ENCODE results near the gene SUFU.

Gene SUFU

DNA sequence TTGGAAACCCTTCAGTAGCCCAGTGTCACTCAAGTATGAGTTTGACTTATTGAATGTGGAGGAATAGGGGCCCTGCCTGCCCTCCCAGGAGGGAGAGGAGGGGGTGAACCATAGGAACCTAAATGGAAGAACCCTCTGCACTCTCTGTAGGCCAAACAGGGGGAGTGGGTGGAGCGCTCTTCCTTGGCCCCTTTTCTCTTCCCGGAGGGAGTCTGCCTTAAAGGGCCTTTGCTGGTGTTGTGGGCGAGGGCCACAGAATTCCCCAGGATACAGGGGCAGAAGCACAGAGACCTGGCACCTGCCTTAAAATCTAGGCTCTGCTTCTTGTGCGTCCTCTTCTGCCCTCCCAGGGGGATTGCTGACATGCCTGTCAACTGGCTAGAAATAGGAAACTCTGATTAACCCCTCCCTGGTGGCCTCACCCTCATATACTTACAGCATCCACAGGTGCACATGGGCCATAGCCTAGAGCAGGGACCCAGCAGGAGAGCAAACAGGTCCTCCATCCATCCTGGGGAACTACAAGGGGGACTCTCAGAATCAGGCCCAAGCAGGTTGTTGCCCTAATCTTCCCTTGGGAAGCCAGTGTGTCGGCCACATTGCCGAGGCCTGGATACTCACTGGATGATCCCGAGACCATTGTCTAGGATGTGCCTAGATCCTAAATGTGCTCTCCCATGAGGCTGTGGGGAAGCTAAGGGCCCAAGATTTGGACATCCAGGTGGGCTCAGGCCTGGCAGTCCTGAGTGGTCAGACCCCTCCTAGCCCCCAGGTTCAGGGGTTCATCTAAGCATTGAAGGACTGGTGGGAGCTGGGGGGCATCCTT, 143.9 kb downstream of the SUFU start:
- no peak overlapping the region for H3K4me3 ChIP-seq (ENCODE audit: low read depth, low read length)
- TF ChIP-seq, protein P1, sequence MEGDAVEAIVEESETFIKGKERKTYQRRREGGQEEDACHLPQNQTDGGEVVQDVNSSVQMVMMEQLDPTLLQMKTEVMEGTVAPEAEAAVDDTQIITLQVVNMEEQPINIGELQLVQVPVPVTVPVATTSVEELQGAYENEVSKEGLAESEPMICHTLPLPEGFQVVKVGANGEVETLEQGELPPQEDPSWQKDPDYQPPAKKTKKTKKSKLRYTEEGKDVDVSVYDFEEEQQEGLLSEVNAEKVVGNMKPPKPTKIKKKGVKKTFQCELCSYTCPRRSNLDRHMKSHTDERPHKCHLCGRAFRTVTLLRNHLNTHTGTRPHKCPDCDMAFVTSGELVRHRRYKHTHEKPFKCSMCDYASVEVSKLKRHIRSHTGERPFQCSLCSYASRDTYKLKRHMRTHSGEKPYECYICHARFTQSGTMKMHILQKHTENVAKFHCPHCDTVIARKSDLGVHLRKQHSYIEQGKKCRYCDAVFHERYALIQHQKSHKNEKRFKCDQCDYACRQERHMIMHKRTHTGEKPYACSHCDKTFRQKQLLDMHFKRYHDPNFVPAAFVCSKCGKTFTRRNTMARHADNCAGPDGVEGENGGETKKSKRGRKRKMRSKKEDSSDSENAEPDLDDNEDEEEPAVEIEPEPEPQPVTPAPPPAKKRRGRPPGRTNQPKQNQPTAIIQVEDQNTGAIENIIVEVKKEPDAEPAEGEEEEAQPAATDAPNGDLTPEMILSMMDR (IDR thresholded peaks at IDR 0.05; ENCODE audit: control insufficient read depth, extremely low read depth, insufficient read depth), result no peak
- DNase-seq (ENCODE audit: low read depth), result no peak

- H3K4me3 ChIP-seq (ENCODE audit: low read depth, low read length), result no peak overlapping the region
- TF ChIP-seq, protein P1 (IDR thresholded peaks at IDR 0.05; ENCODE audit: control insufficient read depth, extremely low read depth, insufficient read depth), result no peak
- DNase-seq (ENCODE audit: low read depth), result no peak
Observed at GRCh38 chr10:102648269-102648888, 144.6 kb downstream of the SUFU start.

DNA sequence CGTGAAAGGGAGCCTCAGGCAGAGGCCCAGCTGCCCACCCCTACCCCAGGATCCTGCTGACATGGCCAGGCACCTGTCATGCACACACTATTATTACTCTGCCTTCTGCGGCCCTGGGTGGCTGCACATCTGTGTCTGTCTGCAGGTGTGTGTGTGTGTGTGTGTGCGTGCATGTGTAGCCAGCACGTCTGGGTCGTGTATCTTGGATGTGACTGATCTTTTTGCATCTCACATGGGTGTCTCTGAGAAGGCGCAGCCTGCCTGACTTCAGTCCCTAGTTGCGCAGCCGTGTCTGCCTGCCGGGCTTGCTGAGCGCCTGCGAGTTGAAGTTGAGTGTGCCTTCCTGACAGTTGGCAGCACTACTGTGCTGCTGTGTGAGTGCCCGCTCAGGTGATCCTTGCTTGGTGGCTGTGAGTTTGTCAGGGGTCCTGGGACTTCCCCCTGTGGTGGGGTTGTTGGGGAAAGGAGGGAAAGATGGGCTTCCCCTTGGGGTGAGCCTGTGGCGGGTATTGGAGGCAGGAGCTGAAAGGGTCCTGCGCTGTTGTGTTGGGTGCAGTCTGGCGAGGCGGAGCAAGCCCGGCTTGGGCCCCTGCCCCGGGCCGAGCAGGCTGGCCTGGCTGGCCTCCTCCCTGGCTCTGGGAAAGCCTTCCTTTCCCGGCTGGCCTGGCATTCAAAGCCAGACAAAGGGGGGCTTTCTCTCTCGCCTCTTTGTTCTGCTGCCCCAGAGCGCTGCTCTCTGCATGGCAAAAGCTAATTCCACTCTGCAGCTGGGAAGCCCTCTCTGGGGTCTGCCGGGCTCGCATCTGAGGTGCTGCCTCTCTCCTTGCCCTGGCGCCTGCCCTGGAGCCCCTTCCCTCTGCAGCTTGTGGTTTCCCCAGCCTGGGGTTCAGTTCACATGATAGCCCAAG, 145.4 kb downstream of the SUFU start:
- TF ChIP-seq, protein P1 (IDR thresholded peaks at IDR 0.05; ENCODE audit: control insufficient read depth, extremely low read depth, insufficient read depth), result no peak

GRCh38 chr10:102649797-102650654, 146.3 kb downstream of the SUFU start:
- no peak for DNase-seq (ENCODE audit: low read depth)
- TF ChIP-seq, protein P1 (IDR thresholded peaks at IDR 0.05; ENCODE audit: control insufficient read depth, extremely low read depth, insufficient read depth), result no peak
- no peak overlapping the region for H3K4me3 ChIP-seq (ENCODE audit: low read depth, low read length)

More for the DNA sequence above, 145.4 kb downstream of the SUFU start:
- DNase-seq (ENCODE audit: low read depth), result no peak
- no peak overlapping the region for H3K4me3 ChIP-seq (ENCODE audit: low read depth, low read length)

- DNase-seq (ENCODE audit: low read depth), result no peak
- no peak overlapping the region for H3K4me3 ChIP-seq (ENCODE audit: low read depth, low read length)
- TF ChIP-seq, protein P1 (IDR thresholded peaks at IDR 0.05; ENCODE audit: control insufficient read depth, extremely low read depth, insufficient read depth), result no peak
Observed at GRCh38 chr10:102650655-102651454, 147.1 kb downstream of the SUFU start.

All from LNCaP clone FGC (cell line).